ENCODE measurements around the gene CCNE1. TPM values are rescaled to one million over a fixed set of nuclear protein-coding genes. Genes with fewer than 3 reads are reported as not detected.

Gene CCNE1
- polyA plus RNA-seq, 1 donor (not counting 4 experiments of a cell fraction or from before 2014, with no cell fraction given) = 11.2 TPM

- no peaks in the 10 kb centered on the region for H3K9me3 ChIP-seq (ENCODE audit: control insufficient read depth, low read depth, low read length)
- DNase-seq (ENCODE audit: low read depth, low spot score) (no peak), FAIRE-seq (no peak)
- H3K36me3 ChIP-seq (ENCODE audit: control insufficient read depth in 2 of 2, extremely low read depth in 1 of 2, insufficient read depth in 2 of 2, low read length in 2 of 2) = no peaks in the 10 kb centered on the region
- no peaks in the 10 kb centered on the region for H3K9me1 ChIP-seq (ENCODE audit: control insufficient read depth, extremely low read depth, insufficient read depth, low read length)
- no peaks in the 10 kb centered on the region for H3K27me3 ChIP-seq (ENCODE audit: control insufficient read depth, extremely low read depth, insufficient read depth, low read length)
- H2AFZ ChIP-seq (ENCODE audit: control insufficient read depth, low read length) = no peak overlapping the region
- no peaks in the 10 kb centered on the region for H3K79me2 ChIP-seq (ENCODE audit: control insufficient read depth, insufficient read depth, low read length)
- TF ChIP-seq CTCF (optimal IDR thresholded peaks at IDR 0.05 in 1 of 3, IDR thresholded peaks at IDR 0.05 in 1 of 3, conservative IDR thresholded peaks at IDR 0.05 in 1 of 3; ENCODE audit: extremely low read depth in 1 of 3, insufficient read depth in 2 of 3, low read length in 3 of 3) (no peak), EZH2 (IDR thresholded peaks at IDR 0.05; ENCODE audit: low read length) (no peak)
- no peak overlapping the region for H3K9ac ChIP-seq (ENCODE audit: control insufficient read depth, extremely low read depth, insufficient read depth, low read length)
- H4K20me1 ChIP-seq (ENCODE audit: control insufficient read depth, extremely low read depth, insufficient read depth, low read length) = no peaks in the 10 kb centered on the region
- H3K27ac ChIP-seq (ENCODE audit: control insufficient read depth, insufficient read depth, low read length) = no peak overlapping the region
- peaks cover 12% of the 10 kb centered on the region for H3K4me1 ChIP-seq (ENCODE audit: control insufficient read depth, extremely low read depth, insufficient read depth, low read length)
- H3K4me2 ChIP-seq (ENCODE audit: control insufficient read depth, extremely low read depth, insufficient read depth, low read depth, low read length) = no peak overlapping the region
- no peak overlapping the region for H3K4me3 ChIP-seq (ENCODE audit: control insufficient read depth in 2 of 3, extremely low read depth in 1 of 3, insufficient read depth in 2 of 3, low read depth in 1 of 3, low read length in 3 of 3)
- dilution Hi-C loops (cut with MboI; ENCODE audit: extremely low pct_ligation_motif_present, low sequenced_read_pairs) = no loop called here
Measured at GRCh38 chr19:29807870-29808405, 3.9 kb upstream of the CCNE1 start.

GRCh38 chr19:29809795-29810503 is 1.8 kb upstream of the CCNE1 start:
- no peak overlapping the region for H3K4me3 ChIP-seq (ENCODE audit: control insufficient read depth in 2 of 3, extremely low read depth in 1 of 3, insufficient read depth in 2 of 3, low read depth in 1 of 3, low read length in 3 of 3)
- no peaks in the 10 kb centered on the region for H3K27me3 ChIP-seq (ENCODE audit: control insufficient read depth, extremely low read depth, insufficient read depth, low read length)
- FAIRE-seq (no peak), DNase-seq (ENCODE audit: low read depth, low spot score) (no peak)
- dilution Hi-C loops (cut with MboI; ENCODE audit: extremely low pct_ligation_motif_present, low sequenced_read_pairs) = no loop called here
- no peak overlapping the region for H3K9ac ChIP-seq (ENCODE audit: control insufficient read depth, extremely low read depth, insufficient read depth, low read length)
- no peaks in the 10 kb centered on the region for H3K9me1 ChIP-seq (ENCODE audit: control insufficient read depth, extremely low read depth, insufficient read depth, low read length)
- no peaks in the 10 kb centered on the region for H3K79me2 ChIP-seq (ENCODE audit: control insufficient read depth, insufficient read depth, low read length)
- H3K9me3 ChIP-seq (ENCODE audit: control insufficient read depth, low read depth, low read length) = no peaks in the 10 kb centered on the region
- peaks cover 12% of the 10 kb centered on the region for H3K4me1 ChIP-seq (ENCODE audit: control insufficient read depth, extremely low read depth, insufficient read depth, low read length)
- H3K36me3 ChIP-seq (ENCODE audit: control insufficient read depth in 2 of 2, extremely low read depth in 1 of 2, insufficient read depth in 2 of 2, low read length in 2 of 2) = no peaks in the 10 kb centered on the region
- TF ChIP-seq CTCF (optimal IDR thresholded peaks at IDR 0.05 in 1 of 3, IDR thresholded peaks at IDR 0.05 in 1 of 3, conservative IDR thresholded peaks at IDR 0.05 in 1 of 3; ENCODE audit: extremely low read depth in 1 of 3, insufficient read depth in 2 of 3, low read length in 3 of 3) (no peak), EZH2 (IDR thresholded peaks at IDR 0.05; ENCODE audit: low read length) (no peak)
- H2AFZ ChIP-seq (ENCODE audit: control insufficient read depth, low read length) = no peak overlapping the region
- H3K27ac ChIP-seq (ENCODE audit: control insufficient read depth, insufficient read depth, low read length) = no peak overlapping the region
- no peak overlapping the region for H3K4me2 ChIP-seq (ENCODE audit: control insufficient read depth, extremely low read depth, insufficient read depth, low read depth, low read length)
- no peaks in the 10 kb centered on the region for H4K20me1 ChIP-seq (ENCODE audit: control insufficient read depth, extremely low read depth, insufficient read depth, low read length)

Data from keratinocyte (primary cell).